ENCODE results near the gene MEIOC. TPM values are rescaled to one million over a fixed set of nuclear protein-coding genes. Genes with fewer than 3 reads are reported as not detected.

MEIOC gene
- total RNA-seq (2022; extraction: Qiagen RNA extraction; ENCODE audit: low read depth), result 1.3 to 3.3 TPM (median 2.5 TPM) in 5 replicates

DNA sequence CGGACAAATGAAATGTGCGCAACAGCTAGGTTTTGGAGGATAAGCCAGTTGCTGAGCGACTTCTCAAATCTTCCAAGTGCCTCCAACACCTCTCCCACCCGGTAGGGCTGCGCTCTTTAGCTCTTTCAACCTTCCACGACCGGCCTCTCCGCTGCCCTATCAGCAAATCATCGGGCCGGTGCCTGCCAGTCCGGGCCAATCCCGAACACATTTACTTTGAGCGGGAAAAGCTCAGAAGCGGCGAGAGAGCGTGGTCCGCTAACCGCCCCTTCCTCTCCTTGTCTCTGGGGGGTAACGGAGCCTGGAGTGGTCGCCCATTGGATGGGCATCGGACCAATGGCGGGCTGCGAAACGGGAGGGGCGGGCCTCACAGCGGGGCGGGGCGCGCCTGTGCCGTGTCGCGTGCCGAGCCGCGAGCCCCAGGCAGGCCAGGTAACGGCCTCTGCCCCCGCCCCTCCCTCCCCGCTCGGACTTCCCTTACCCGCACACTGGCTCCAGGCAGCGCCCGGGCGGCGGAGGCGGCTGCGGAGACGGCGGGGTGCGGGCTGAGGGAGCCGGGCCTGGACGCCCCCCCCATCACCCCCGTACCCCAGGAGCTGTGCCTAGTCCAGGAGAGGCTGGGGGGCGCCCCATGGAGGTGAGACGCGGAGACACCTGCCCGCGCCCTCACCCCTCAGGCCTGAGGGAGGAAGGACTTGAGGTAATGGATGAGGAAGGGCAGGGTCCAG lies at the start of gene MEIOC:
TSS of gene MEIOC (plus strand) at position 486 of the 728 bp plus-strand sequence. CDS start at position 632, 146 bp downstream.

DNA sequence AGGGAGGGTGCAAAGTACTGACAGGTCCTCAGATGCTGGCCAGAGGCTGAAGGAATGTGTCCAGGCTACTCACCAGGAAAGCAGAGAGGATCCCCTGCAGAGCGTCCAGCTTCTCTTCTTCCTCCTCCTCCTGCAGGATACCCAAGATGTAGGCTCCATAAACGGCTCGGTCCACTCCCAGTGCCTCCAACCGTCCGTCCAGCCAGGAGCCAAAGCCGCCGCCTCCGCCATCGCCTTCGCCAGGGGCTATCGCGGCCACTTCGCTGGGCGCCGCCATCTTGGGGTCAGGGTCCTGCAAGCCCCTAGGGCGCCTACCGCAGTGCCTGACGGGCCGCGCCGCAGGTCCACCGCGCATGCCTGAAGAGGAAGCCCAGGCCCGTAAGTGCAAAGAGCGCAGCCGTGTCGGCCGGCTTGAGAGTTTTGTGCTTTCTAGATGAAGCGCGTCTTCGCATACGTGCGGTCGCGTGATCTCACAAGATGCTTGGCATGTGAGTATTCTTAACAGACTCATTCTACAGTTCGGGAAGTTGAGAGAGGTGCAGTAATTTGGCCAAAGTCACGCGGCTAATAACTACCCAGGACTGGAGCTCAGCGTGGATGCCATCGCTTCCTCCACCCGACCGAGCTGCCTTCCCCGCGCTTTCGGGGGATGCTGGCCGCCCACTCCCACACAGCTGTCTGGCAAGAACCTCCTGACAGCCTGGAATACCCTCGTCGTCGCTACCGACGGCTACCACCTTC lies 33.4 kb downstream of the MEIOC start, which contains the start of gene CCDC43:
TSS of gene CCDC43 (minus strand) at position 300 of the 741 bp plus-strand sequence. CDS start at position 277, 23 bp downstream.

DNA sequence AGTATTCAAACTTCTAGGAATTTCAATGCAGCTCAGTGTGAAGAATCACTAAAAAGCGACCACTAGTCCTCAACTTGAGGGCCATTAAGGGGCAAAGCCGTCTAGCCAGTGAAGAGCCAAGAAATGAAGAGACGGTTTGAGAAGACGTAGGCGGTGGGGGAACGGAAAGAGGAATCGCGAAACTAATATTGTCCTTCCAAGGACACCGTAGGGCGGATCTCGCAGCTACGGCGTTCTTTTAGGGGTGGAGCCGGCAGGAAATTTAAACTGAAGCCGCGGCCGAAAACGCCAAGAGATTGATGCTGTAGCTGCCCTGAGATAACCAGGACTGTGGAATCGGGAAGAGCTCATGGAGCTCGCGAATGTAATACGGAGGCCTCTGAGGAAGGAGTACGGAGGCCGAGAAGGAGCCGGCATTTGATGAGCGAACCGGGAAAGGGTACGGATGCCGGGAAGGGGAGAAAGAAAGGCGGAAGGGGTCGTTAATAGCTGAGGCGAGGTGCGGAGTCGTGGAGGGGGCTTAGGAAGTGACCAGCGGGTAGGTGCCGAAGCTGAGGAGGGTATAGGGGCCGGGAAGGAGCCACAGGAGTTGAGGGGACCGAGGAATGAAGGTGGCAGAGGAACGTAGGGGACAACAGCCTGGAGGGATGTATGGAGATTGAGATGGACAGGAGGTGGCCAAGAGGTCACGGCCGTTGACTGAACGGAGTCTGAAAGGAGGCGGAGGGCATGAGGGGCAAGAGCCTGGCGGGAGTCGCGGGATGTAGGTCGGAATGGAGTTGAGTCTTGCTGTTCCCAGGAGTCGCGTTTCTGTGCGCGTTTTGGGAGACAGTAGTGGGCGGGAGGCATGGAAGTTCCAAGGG lies 52.4 kb downstream of the MEIOC start, which contains the start of gene DBF4B:
TSS of gene DBF4B (plus strand) at position 265 of the 863 bp plus-strand sequence. CDS start at position 421, 156 bp downstream.

Other genes starting within 250 kb of the MEIOC start
- gene GPATCH8, start 153.1 kb upstream of the MEIOC start, total RNA-seq (2022; extraction: Qiagen RNA extraction; ENCODE audit: low read depth), result 16.7 to 23.4 TPM (median 22.4 TPM) in 5 replicates
- 27.7 to 45.7 TPM (median 39.2 TPM) in 5 replicates for gene FZD2, start 99.0 kb upstream of the MEIOC start, total RNA-seq (2022; extraction: Qiagen RNA extraction; ENCODE audit: low read depth)
- gene CCDC43, start 33.3 kb downstream of the MEIOC start, total RNA-seq (2022; extraction: Qiagen RNA extraction; ENCODE audit: low read depth), result 21.6 to 42.5 TPM (median 31.2 TPM) in 5 replicates
- 24.8 to 31.7 TPM (median 29.4 TPM) in 5 replicates for gene DBF4B, start 52.2 kb downstream of the MEIOC start, total RNA-seq (2022; extraction: Qiagen RNA extraction; ENCODE audit: low read depth)
- 1.9 to 2.5 TPM (median 2.2 TPM) in 5 replicates for gene ADAM11, start 102.5 kb downstream of the MEIOC start, total RNA-seq (2022; extraction: Qiagen RNA extraction; ENCODE audit: low read depth)
- 31.8 to 39.3 TPM (median 36.7 TPM) in 5 replicates for gene GJC1, start 173.8 kb downstream of the MEIOC start, total RNA-seq (2022; extraction: Qiagen RNA extraction; ENCODE audit: low read depth)
- gene HIGD1B, start 191.4 kb downstream of the MEIOC start, total RNA-seq (2022; extraction: Qiagen RNA extraction; ENCODE audit: low read depth), result not detected in 5 replicates
- gene EFTUD2, start 243.0 kb downstream of the MEIOC start, total RNA-seq (2022; extraction: Qiagen RNA extraction; ENCODE audit: low read depth), result 140 to 187 TPM (median 159 TPM) in 5 replicates

Measured in A549 treated with RU486 at 1 μM for 4 hours (cell line).